ENCODE data around the gene RCAN1. TPM values are rescaled to one million over a fixed set of nuclear protein-coding genes. Genes with fewer than 3 reads are reported as not detected.

RCAN1 gene
- total and polyA plus RNA-seq, 2 of the 4 experiments (the other 2 are of a cell fraction), result 53.5 to 175 TPM

- no peak for TF ChIP-seq FOS (IDR thresholded peaks at IDR 0.05; ENCODE audit: low read depth, low read length)
Measured at GRCh38 chr21:34619841-34620665, 5.1 kb upstream of the RCAN1 start (continued).

- no peak overlapping the region for H4K8ac ChIP-seq (ENCODE audit: low read depth in 2 of 2, low read length in 2 of 2)
- peaks cover 2% of the 10 kb centered on the region; the same call in 1 of the 2 replicates for H3K4me1 ChIP-seq (ENCODE audit: control insufficient read depth, insufficient read depth, low read length)
- peaks cover 36% of the 10 kb centered on the region for H3K27me3 ChIP-seq (ENCODE audit: control insufficient read depth, insufficient read depth, low read length)
- H2BK120ac ChIP-seq (ENCODE audit: low read depth, low read length), result no peak overlapping the region
- H2BK5ac ChIP-seq (ENCODE audit: low read depth, low read length, poor library complexity, severe bottlenecking), result no peak overlapping the region
- peaks cover 2% of the 10 kb centered on the region; the same call in 1 of the 2 replicates for H3K9me3 ChIP-seq (ENCODE audit: control insufficient read depth, insufficient read depth, low read length)
- no peak overlapping the region for H3K18ac ChIP-seq (ENCODE audit: low read depth, low read length)
- H3K9me1 ChIP-seq (ENCODE audit: insufficient read depth, low read length), result no peaks in the 10 kb centered on the region
- H3K79me1 ChIP-seq (ENCODE audit: low read depth in 1 of 2, low read length in 2 of 2), result peaks cover 2 to 3% of the 10 kb centered on the region in 2 experiments; a peak in 2 of 4 replicates
- dilution Hi-C loops (cut with HindIII; ENCODE audit: low sequenced_read_pairs, unreplicated experiment) (no loop called here), in situ Hi-C loops (cut with MboI; ENCODE audit: low sequenced_read_pairs) (loop anchor here (25.0 kb wide), 1 partner anchor 707 kb away; the partner anchor contains the start of gene ATP5PO), intact Hi-C loops (cut with micrococcal nuclease) (no loop called here)
- BruUV-seq (replicated peaks), result no TSS peak
- H3K9ac ChIP-seq (ENCODE audit: low read depth, low read length), result no peak overlapping the region
- H2AFZ ChIP-seq (replicated peaks; ENCODE audit: low read length, poor library complexity), result no peak overlapping the region
- ATAC-seq (ENCODE audit: low read depth) (no peak), DNase-seq (no peak)
- no peak overlapping the region for H4K5ac ChIP-seq (ENCODE audit: low read depth, low read length)
- no peak overlapping the region for H3K4me3 ChIP-seq (ENCODE audit: insufficient read depth, low read depth, low read length)
- no peak overlapping the region for H4K91ac ChIP-seq (ENCODE audit: insufficient read depth, low read depth, low read length)
- no peaks in the 10 kb centered on the region for H4K20me1 ChIP-seq (ENCODE audit: insufficient read depth, low read length)
- H2AK5ac ChIP-seq (ENCODE audit: low read depth, low read length), result no peak overlapping the region
- H3K4ac ChIP-seq (ENCODE audit: low read depth, low read length), result no peak overlapping the region
- no peak overlapping the region for H3K4me2 ChIP-seq (ENCODE audit: low read depth, low read length)
- H2AK9ac ChIP-seq (replicated peaks; ENCODE audit: low read depth, low read length, poor library complexity), result no peak overlapping the region
- no peak overlapping the region for H3K27ac ChIP-seq (ENCODE audit: insufficient read depth, low read length)
- H3K14ac ChIP-seq (replicated peaks; ENCODE audit: low read depth, low read length), result no peak overlapping the region
- ChIA-PET POLR2A (ENCODE audit: unreplicated experiment) (no interaction called here), CTCF (no interaction called here)
- TF ChIP-seq CHD1 (IDR thresholded peaks at IDR 0.05; ENCODE audit: low read depth, low read length) (no peak), RFX5 (IDR thresholded peaks at IDR 0.05; ENCODE audit: low read depth, low read length) (no peak), MAZ (IDR thresholded peaks at IDR 0.05; ENCODE audit: borderline replicate concordance, low read depth, low read length) (no peak), CEBPB (IDR thresholded peaks at IDR 0.05; ENCODE audit: low read depth, low read length) (no peak), MXI1 (IDR thresholded peaks at IDR 0.05; ENCODE audit: borderline replicate concordance, low read depth, low read length) (no peak), RCOR1 (IDR thresholded peaks at IDR 0.05; ENCODE audit: insufficient replicate concordance, low read length) (no peak), BHLHE40 (IDR thresholded peaks at IDR 0.05; ENCODE audit: low read depth, low read length) (no peak), SMC3 (IDR thresholded peaks at IDR 0.05; ENCODE audit: low read depth, low read length) (no peak), CTCF (conservative IDR thresholded peaks at IDR 0.05; ENCODE audit: low read depth, low read length) (no peak), FOS (IDR thresholded peaks at IDR 0.05; ENCODE audit: low read depth, low read length) (no peak), ELK1 (IDR thresholded peaks at IDR 0.05; ENCODE audit: borderline replicate concordance, low read depth, low read length) (no peak), NFE2L2 (IDR thresholded peaks at IDR 0.05; ENCODE audit: low read depth, low read length) (no peak)
- no peak overlapping the region for H3K56ac ChIP-seq (ENCODE audit: extremely low read depth, insufficient read depth, low read length)
- no peak overlapping the region for H2BK15ac ChIP-seq (ENCODE audit: low read depth, low read length)
- H2BK20ac ChIP-seq (ENCODE audit: low read depth, low read length), result no peak overlapping the region
- WGBS, 2 experiments (ENCODE audit: extremely low coverage in 2 of 2, insufficient read length in 1 of 2), result no CpG with 5 or more reads among the region's 1 CpG
- H3K23ac ChIP-seq (ENCODE audit: low read depth, low read length), result no peak overlapping the region
- no peaks in the 10 kb centered on the region for H3K36me3 ChIP-seq (ENCODE audit: control insufficient read depth, insufficient read depth, low read length)
Measured at GRCh38 chr21:34618941-34619340, 4.0 kb upstream of the RCAN1 start.

Measured in IMR-90 (cell line).